ENCODE data around the gene MLEC. TPM values are rescaled to one million over a fixed set of nuclear protein-coding genes. Genes with fewer than 3 reads are reported as not detected.

Gene MLEC
- total RNA-seq, 1 donor from 2014 or later = 167 TPM

DNA sequence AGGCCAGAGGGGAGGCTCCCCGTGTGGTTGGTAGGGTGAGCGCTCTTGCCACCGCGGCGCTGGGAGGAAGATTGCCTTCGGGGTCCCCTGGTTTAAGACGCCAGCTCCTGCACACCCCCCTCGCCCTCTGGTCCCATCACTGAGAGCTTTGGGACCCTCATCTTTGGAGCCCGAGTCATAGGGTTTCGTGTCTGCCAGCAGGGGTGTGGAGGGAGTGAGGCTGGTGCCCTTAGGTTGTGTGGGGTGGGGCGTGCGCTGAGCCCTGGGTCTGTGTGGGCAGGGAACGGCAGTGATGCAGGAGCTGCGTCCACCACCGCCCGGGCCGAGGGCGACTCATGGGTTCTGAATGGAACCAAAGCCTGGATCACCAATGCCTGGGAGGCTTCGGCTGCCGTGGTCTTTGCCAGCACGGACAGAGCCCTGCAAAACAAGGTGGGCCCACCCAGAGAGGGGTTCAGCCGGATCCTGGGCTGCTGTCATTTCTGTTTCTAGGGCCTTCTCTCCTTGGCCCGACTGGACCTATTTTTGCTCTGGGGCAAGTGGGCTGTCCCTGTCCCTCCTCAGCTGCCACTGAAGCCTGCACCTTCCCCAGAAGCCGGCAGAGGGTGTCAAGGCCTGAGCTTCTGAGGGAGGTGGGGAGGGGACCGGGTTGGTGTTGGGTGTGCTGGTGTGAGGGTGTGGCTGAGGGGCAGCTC lies 50.8 kb downstream of the MLEC start:
- Mint-ChIP-seq H3K27ac (ENCODE audit: unreplicated experiment) (no peak overlapping the region), H3K27me3 (ENCODE audit: low read depth) (no peaks in the 10 kb centered on the region), H3K36me3 (ENCODE audit: low read depth) (peaks cover 10% of the 10 kb centered on the region), H3K9me3 (no peaks in the 10 kb centered on the region), H3K4me1 (no peaks in the 10 kb centered on the region), H3K4me3 (no peak overlapping the region)
- no peak for DNase-seq (ENCODE audit: low read depth, low spot score)
- TF ChIP-seq, protein P1, sequence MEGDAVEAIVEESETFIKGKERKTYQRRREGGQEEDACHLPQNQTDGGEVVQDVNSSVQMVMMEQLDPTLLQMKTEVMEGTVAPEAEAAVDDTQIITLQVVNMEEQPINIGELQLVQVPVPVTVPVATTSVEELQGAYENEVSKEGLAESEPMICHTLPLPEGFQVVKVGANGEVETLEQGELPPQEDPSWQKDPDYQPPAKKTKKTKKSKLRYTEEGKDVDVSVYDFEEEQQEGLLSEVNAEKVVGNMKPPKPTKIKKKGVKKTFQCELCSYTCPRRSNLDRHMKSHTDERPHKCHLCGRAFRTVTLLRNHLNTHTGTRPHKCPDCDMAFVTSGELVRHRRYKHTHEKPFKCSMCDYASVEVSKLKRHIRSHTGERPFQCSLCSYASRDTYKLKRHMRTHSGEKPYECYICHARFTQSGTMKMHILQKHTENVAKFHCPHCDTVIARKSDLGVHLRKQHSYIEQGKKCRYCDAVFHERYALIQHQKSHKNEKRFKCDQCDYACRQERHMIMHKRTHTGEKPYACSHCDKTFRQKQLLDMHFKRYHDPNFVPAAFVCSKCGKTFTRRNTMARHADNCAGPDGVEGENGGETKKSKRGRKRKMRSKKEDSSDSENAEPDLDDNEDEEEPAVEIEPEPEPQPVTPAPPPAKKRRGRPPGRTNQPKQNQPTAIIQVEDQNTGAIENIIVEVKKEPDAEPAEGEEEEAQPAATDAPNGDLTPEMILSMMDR (conservative IDR thresholded peaks at IDR 0.05) = peak; percentile 31

DNA sequence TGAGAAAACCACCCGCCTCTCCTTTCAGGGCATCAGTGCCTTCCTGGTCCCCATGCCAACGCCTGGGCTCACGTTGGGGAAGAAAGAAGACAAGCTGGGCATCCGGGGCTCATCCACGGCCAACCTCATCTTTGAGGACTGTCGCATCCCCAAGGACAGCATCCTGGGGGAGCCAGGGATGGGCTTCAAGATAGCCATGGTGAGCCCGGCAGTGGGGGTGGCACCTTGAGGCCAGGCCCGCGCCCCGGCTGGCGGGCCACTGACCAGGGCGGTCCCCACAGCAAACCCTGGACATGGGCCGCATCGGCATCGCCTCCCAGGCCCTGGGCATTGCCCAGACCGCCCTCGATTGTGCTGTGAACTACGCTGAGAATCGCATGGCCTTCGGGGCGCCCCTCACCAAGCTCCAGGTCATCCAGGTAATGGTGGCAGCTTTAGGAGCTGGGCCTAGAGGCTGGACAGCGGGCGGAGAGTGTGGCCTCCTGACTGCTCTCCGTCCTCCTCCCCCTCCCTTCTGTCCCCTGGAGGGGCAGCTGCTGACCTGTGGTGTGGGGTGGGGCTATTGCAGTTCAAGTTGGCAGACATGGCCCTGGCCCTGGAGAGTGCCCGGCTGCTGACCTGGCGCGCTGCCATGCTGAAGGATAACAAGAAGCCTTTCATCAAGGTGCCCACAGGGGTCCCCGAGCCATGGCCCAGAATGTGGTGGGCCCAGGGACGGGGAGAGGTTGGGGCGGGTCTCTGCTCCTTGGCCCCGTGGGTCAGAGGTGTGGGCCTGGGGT lies 51.5 kb downstream of the MLEC start:
- H3K27me3 Mint-ChIP-seq (ENCODE audit: low read depth) = no peaks in the 10 kb centered on the region
- no peaks in the 10 kb centered on the region for H3K4me1 Mint-ChIP-seq
- H3K9me3 Mint-ChIP-seq = no peaks in the 10 kb centered on the region
- H3K36me3 Mint-ChIP-seq (ENCODE audit: low read depth) = peaks cover 7% of the 10 kb centered on the region
- H3K27ac Mint-ChIP-seq (ENCODE audit: unreplicated experiment) = no peak overlapping the region
- TF ChIP-seq, protein P1 (conservative IDR thresholded peaks at IDR 0.05) = no peak
- H3K4me3 Mint-ChIP-seq = no peak overlapping the region
- no peak for DNase-seq (ENCODE audit: low read depth, low spot score)

DNA sequence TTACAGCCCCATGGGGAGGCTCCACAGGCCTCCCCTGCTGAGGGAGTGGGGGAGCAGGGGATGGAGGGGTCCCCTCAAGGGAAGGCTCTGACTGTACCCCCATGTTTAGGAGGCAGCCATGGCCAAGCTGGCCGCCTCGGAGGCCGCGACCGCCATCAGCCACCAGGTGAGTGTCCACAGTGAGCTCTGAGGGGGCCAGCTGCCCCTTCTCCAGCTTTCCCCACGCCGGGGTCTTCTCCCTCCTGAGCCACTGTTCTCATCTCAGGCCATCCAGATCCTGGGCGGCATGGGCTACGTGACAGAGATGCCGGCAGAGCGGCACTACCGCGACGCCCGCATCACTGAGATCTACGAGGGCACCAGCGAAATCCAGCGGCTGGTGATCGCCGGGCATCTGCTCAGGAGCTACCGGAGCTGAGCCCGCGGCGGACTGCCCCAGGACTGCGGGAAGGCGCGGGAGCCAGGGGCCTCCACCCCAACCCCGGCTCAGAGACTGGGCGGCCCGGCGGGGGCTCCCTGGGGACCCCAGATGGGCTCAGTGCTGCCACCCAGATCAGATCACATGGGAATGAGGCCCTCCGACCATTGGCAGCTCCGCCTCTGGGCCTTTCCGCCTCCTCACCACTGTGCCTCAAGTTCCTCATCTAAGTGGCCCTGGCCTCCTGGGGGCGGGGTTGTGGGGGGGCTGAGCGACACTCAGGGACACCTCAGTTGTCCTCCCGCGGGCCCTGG lies 52.2 kb downstream of the MLEC start:
- Mint-ChIP-seq H3K27ac (ENCODE audit: unreplicated experiment) (no peak overlapping the region), H3K36me3 (ENCODE audit: low read depth) (peaks cover 2% of the 10 kb centered on the region), H3K27me3 (ENCODE audit: low read depth) (no peaks in the 10 kb centered on the region), H3K4me3 (no peak overlapping the region), H3K9me3 (no peaks in the 10 kb centered on the region), H3K4me1 (no peaks in the 10 kb centered on the region)
- TF ChIP-seq, protein P1 (conservative IDR thresholded peaks at IDR 0.05) = no peak
- no peak for DNase-seq (ENCODE audit: low read depth, low spot score)

DNA sequence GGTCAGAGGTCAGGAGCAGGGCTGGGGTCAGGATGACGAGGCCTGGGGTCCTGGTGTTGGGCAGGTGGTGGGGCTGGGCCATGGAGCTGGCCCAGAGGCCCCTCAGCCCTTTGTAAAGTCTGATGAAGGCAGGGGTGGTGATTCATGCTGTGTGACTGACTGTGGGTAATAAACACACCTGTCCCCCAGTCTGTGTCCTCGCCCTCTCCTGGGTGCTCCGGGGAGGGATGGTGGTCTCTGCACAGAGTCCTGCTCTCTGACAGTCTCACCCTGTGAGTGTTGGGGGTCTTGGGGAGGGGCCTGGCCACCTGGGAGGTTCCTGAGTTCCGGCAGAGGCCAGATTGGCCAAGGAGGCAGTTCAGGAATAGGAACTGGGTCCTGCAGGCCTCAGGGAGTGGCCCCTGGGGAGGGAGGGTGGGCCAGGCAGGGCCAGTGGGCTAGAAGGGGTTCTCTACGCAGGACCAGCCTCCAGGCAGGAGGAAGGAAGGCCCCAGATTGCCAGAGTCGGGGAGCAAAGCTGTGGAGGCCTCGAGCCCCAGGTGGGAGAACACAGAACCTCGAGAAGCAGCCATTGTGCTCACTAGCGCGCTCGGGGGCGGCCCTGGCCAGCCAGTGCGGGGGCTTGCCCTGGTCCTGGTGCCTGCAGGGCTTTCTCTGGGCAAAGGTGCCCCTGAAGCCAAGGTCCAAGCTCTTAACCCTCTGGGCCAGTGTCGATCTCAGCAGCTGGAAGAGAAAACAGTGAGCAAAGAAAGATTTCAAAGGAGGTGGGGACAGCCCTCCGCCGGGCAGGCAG lies 53.1 kb downstream of the MLEC start:
- DNase-seq (ENCODE audit: low read depth, low spot score) = no peak
- Mint-ChIP-seq H3K9me3 (no peaks in the 10 kb centered on the region), H3K27me3 (ENCODE audit: low read depth) (no peaks in the 10 kb centered on the region), H3K36me3 (ENCODE audit: low read depth) (no peaks in the 10 kb centered on the region), H3K27ac (ENCODE audit: unreplicated experiment) (no peak overlapping the region), H3K4me3 (no peak overlapping the region), H3K4me1 (no peaks in the 10 kb centered on the region)
- TF ChIP-seq, protein P1 (conservative IDR thresholded peaks at IDR 0.05) = no peak

DNA sequence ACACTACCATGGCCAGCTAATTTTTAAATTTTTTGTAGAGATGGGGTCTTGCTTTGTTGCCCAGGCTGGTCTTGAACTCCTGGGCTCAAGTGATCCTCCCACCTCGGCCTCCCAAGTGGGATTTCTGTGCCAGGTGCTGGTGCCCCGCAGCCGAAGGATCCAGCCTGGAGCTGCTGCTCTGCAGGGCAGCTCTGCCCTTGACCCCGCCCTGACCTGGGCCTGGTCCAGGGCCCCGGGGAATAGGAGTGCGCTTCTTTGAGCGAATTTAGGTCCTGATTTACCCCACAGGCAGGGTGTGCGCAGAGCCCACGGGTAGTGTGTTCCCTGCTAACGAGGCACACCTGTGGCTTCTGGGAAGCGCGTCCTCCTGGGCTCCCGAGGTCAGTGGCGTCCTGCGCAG lies 53.9 kb downstream of the MLEC start:
- Mint-ChIP-seq H3K4me3 (no peak overlapping the region), H3K27ac (ENCODE audit: unreplicated experiment) (no peak overlapping the region), H3K9me3 (no peaks in the 10 kb centered on the region), H3K27me3 (ENCODE audit: low read depth) (no peaks in the 10 kb centered on the region), H3K4me1 (no peaks in the 10 kb centered on the region), H3K36me3 (ENCODE audit: low read depth) (no peaks in the 10 kb centered on the region)
- TF ChIP-seq, protein P1 (conservative IDR thresholded peaks at IDR 0.05) = no peak
- DNase-seq (ENCODE audit: low read depth, low spot score) = no peak
